ENCODE results near the gene DAB2.
"Not testable (repeated sequence)": the region's sequence is repeated elsewhere in the genome, so short reads cannot be mapped to it uniquely, and the experiment has no call there.

The DAB2 gene

GRCh38 chr5:39411061-39411460 is 13.7 kb downstream of the DAB2 start:
- H3K27ac ChIP-seq (ENCODE audit: low read depth, low read length), result no peak overlapping the region
- no peak overlapping the region for H3K4me3 ChIP-seq (ENCODE audit: low read depth in 1 of 2, low read length in 2 of 2)
- H3K9ac ChIP-seq (ENCODE audit: low read depth in 1 of 2, low read length in 2 of 2), result no peak overlapping the region
- no peaks in the 10 kb centered on the region for H3K9me3 ChIP-seq (ENCODE audit: control insufficient read depth in 1 of 2, low read length in 2 of 2)
- no peaks in the 10 kb centered on the region for H3K27me3 ChIP-seq (ENCODE audit: control insufficient read depth in 1 of 2, insufficient read depth in 2 of 2, low read length in 2 of 2)
- no peaks in the 10 kb centered on the region for H3K4me1 ChIP-seq (ENCODE audit: control insufficient read depth in 1 of 2, insufficient read depth in 2 of 2, low read length in 2 of 2)
- no peaks in the 10 kb centered on the region for H3K36me3 ChIP-seq (ENCODE audit: control insufficient read depth in 1 of 2, insufficient read depth in 2 of 2, low read length in 2 of 2)

- Histone ChIP-seq H3K27ac (ENCODE audit: low read depth, low read length) (no peak overlapping the region), H3K9ac (ENCODE audit: low read depth in 1 of 2, low read length in 2 of 2) (no peak overlapping the region), H3K4me3 (ENCODE audit: low read depth in 1 of 2, low read length in 2 of 2) (no peak overlapping the region), H3K36me3 (ENCODE audit: control insufficient read depth in 1 of 2, insufficient read depth in 2 of 2, low read length in 2 of 2) (no peaks in the 10 kb centered on the region), H3K27me3 (ENCODE audit: control insufficient read depth in 1 of 2, insufficient read depth in 2 of 2, low read length in 2 of 2) (no peaks in the 10 kb centered on the region), H3K9me3 (ENCODE audit: control insufficient read depth in 1 of 2, low read length in 2 of 2) (no peaks in the 10 kb centered on the region), H3K4me1 (ENCODE audit: control insufficient read depth in 1 of 2, insufficient read depth in 2 of 2, low read length in 2 of 2) (no peaks in the 10 kb centered on the region)
Measured at GRCh38 chr5:39409033-39409432, 15.7 kb downstream of the DAB2 start.

GRCh38 chr5:39405083-39405843 is 19.5 kb downstream of the DAB2 start:
- Histone ChIP-seq H3K27ac (ENCODE audit: low read depth, low read length) (no peak overlapping the region), H3K27me3 (ENCODE audit: control insufficient read depth in 1 of 2, insufficient read depth in 2 of 2, low read length in 2 of 2) (no peaks in the 10 kb centered on the region), H3K4me3 (ENCODE audit: low read depth in 1 of 2, low read length in 2 of 2) (no peak overlapping the region), H3K9me3 (ENCODE audit: control insufficient read depth in 1 of 2, low read length in 2 of 2) (peaks cover 0 to 2% of the 10 kb centered on the region in 2 donors), H3K9ac (ENCODE audit: low read depth in 1 of 2, low read length in 2 of 2) (no peak overlapping the region), H3K4me1 (ENCODE audit: control insufficient read depth in 1 of 2, insufficient read depth in 2 of 2, low read length in 2 of 2) (peaks cover 9 to 12% of the 10 kb centered on the region in 2 donors), H3K36me3 (ENCODE audit: control insufficient read depth in 1 of 2, insufficient read depth in 2 of 2, low read length in 2 of 2) (no peaks in the 10 kb centered on the region)

GRCh38 chr5:39403761-39404160 is 21.0 kb downstream of the DAB2 start:
- H3K27ac ChIP-seq (ENCODE audit: low read depth, low read length), result not testable (repeated sequence)

GRCh38 chr5:39402140-39402539 is 22.6 kb downstream of the DAB2 start:
- not testable (repeated sequence) for H3K27me3 ChIP-seq (ENCODE audit: control insufficient read depth in 1 of 2, insufficient read depth in 2 of 2, low read length in 2 of 2); H3K9ac ChIP-seq (ENCODE audit: low read depth in 1 of 2, low read length in 2 of 2); H3K4me3 ChIP-seq (ENCODE audit: low read depth in 1 of 2, low read length in 2 of 2); H3K27ac ChIP-seq (ENCODE audit: low read depth, low read length); H3K9me3 ChIP-seq (ENCODE audit: control insufficient read depth in 1 of 2, low read length in 2 of 2); H3K36me3 ChIP-seq (ENCODE audit: control insufficient read depth in 1 of 2, insufficient read depth in 2 of 2, low read length in 2 of 2)
- H3K4me1 ChIP-seq (ENCODE audit: control insufficient read depth in 1 of 2, insufficient read depth in 2 of 2, low read length in 2 of 2), result peaks cover 9 to 23% of the 10 kb centered on the region in 2 donors

More at GRCh38 chr5:39403761-39404160, 21.0 kb downstream of the DAB2 start:
- peaks cover 9 to 22% of the 10 kb centered on the region in 2 donors for H3K4me1 ChIP-seq (ENCODE audit: control insufficient read depth in 1 of 2, insufficient read depth in 2 of 2, low read length in 2 of 2)
- H3K9me3 ChIP-seq (ENCODE audit: control insufficient read depth in 1 of 2, low read length in 2 of 2); H3K27me3 ChIP-seq (ENCODE audit: control insufficient read depth in 1 of 2, insufficient read depth in 2 of 2, low read length in 2 of 2); H3K36me3 ChIP-seq (ENCODE audit: control insufficient read depth in 1 of 2, insufficient read depth in 2 of 2, low read length in 2 of 2); H3K4me3 ChIP-seq (ENCODE audit: low read depth in 1 of 2, low read length in 2 of 2); H3K9ac ChIP-seq (ENCODE audit: low read depth in 1 of 2, low read length in 2 of 2): not testable (repeated sequence)

- H3K27ac ChIP-seq (ENCODE audit: low read depth, low read length), result no peak overlapping the region
- no peak overlapping the region for H3K9ac ChIP-seq (ENCODE audit: low read depth in 1 of 2, low read length in 2 of 2)
- no peaks in the 10 kb centered on the region for H3K36me3 ChIP-seq (ENCODE audit: control insufficient read depth in 1 of 2, insufficient read depth in 2 of 2, low read length in 2 of 2)
- no peaks in the 10 kb centered on the region for H3K27me3 ChIP-seq (ENCODE audit: control insufficient read depth in 1 of 2, insufficient read depth in 2 of 2, low read length in 2 of 2)
- no peak overlapping the region for H3K4me3 ChIP-seq (ENCODE audit: low read depth in 1 of 2, low read length in 2 of 2)
- H3K9me3 ChIP-seq (ENCODE audit: control insufficient read depth in 1 of 2, low read length in 2 of 2), result peaks cover 0 to 2% of the 10 kb centered on the region in 2 donors
- peaks cover 9 to 23% of the 10 kb centered on the region in 2 donors for H3K4me1 ChIP-seq (ENCODE audit: control insufficient read depth in 1 of 2, insufficient read depth in 2 of 2, low read length in 2 of 2)
Measured at GRCh38 chr5:39400713-39401578, 23.8 kb downstream of the DAB2 start.

- Histone ChIP-seq H3K36me3 (ENCODE audit: control insufficient read depth in 1 of 2, insufficient read depth in 2 of 2, low read length in 2 of 2) (no peaks in the 10 kb centered on the region), H3K27me3 (ENCODE audit: control insufficient read depth in 1 of 2, insufficient read depth in 2 of 2, low read length in 2 of 2) (no peaks in the 10 kb centered on the region), H3K27ac (ENCODE audit: low read depth, low read length) (peak overlapping the region; percentile 68), H3K9me3 (ENCODE audit: control insufficient read depth in 1 of 2, low read length in 2 of 2) (peaks cover 0 to 2% of the 10 kb centered on the region in 2 donors), H3K9ac (ENCODE audit: low read depth in 1 of 2, low read length in 2 of 2) (no peak overlapping the region), H3K4me1 (ENCODE audit: control insufficient read depth in 1 of 2, insufficient read depth in 2 of 2, low read length in 2 of 2) (peaks cover 9 to 23% of the 10 kb centered on the region in 2 donors), H3K4me3 (ENCODE audit: low read depth in 1 of 2, low read length in 2 of 2) (no peak overlapping the region)
Measured at GRCh38 chr5:39399135-39400036, 25.4 kb downstream of the DAB2 start.

- H3K9ac ChIP-seq (ENCODE audit: low read depth in 1 of 2, low read length in 2 of 2), result no peak overlapping the region
- no peaks in the 10 kb centered on the region for H3K9me3 ChIP-seq (ENCODE audit: control insufficient read depth in 1 of 2, low read length in 2 of 2)
- H3K4me1 ChIP-seq (ENCODE audit: control insufficient read depth in 1 of 2, insufficient read depth in 2 of 2, low read length in 2 of 2), result peaks cover 9 to 23% of the 10 kb centered on the region in 2 donors
- H3K27me3 ChIP-seq (ENCODE audit: control insufficient read depth in 1 of 2, insufficient read depth in 2 of 2, low read length in 2 of 2), result no peaks in the 10 kb centered on the region
- no peak overlapping the region for H3K27ac ChIP-seq (ENCODE audit: low read depth, low read length)
- H3K36me3 ChIP-seq (ENCODE audit: control insufficient read depth in 1 of 2, insufficient read depth in 2 of 2, low read length in 2 of 2), result no peaks in the 10 kb centered on the region
- no peak overlapping the region for H3K4me3 ChIP-seq (ENCODE audit: low read depth in 1 of 2, low read length in 2 of 2)
Measured at GRCh38 chr5:39396843-39397242, 27.9 kb downstream of the DAB2 start.

GRCh38 chr5:39395521-39395920 is 29.3 kb downstream of the DAB2 start:
- Histone ChIP-seq H3K4me1 (ENCODE audit: control insufficient read depth in 1 of 2, insufficient read depth in 2 of 2, low read length in 2 of 2) (peaks cover 3 to 14% of the 10 kb centered on the region in 2 donors), H3K9me3 (ENCODE audit: control insufficient read depth in 1 of 2, low read length in 2 of 2) (no peaks in the 10 kb centered on the region), H3K27ac (ENCODE audit: low read depth, low read length) (no peak overlapping the region), H3K27me3 (ENCODE audit: control insufficient read depth in 1 of 2, insufficient read depth in 2 of 2, low read length in 2 of 2) (no peaks in the 10 kb centered on the region), H3K4me3 (ENCODE audit: low read depth in 1 of 2, low read length in 2 of 2) (no peak overlapping the region), H3K9ac (ENCODE audit: low read depth in 1 of 2, low read length in 2 of 2) (no peak overlapping the region), H3K36me3 (ENCODE audit: control insufficient read depth in 1 of 2, insufficient read depth in 2 of 2, low read length in 2 of 2) (no peaks in the 10 kb centered on the region)

Measured in duodenal mucosa (tissue), 2 donors.